ENCODE measurements around the gene STAT4.

STAT4 gene, protein sequence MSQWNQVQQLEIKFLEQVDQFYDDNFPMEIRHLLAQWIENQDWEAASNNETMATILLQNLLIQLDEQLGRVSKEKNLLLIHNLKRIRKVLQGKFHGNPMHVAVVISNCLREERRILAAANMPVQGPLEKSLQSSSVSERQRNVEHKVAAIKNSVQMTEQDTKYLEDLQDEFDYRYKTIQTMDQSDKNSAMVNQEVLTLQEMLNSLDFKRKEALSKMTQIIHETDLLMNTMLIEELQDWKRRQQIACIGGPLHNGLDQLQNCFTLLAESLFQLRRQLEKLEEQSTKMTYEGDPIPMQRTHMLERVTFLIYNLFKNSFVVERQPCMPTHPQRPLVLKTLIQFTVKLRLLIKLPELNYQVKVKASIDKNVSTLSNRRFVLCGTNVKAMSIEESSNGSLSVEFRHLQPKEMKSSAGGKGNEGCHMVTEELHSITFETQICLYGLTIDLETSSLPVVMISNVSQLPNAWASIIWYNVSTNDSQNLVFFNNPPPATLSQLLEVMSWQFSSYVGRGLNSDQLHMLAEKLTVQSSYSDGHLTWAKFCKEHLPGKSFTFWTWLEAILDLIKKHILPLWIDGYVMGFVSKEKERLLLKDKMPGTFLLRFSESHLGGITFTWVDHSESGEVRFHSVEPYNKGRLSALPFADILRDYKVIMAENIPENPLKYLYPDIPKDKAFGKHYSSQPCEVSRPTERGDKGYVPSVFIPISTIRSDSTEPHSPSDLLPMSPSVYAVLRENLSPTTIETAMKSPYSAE

DNA sequence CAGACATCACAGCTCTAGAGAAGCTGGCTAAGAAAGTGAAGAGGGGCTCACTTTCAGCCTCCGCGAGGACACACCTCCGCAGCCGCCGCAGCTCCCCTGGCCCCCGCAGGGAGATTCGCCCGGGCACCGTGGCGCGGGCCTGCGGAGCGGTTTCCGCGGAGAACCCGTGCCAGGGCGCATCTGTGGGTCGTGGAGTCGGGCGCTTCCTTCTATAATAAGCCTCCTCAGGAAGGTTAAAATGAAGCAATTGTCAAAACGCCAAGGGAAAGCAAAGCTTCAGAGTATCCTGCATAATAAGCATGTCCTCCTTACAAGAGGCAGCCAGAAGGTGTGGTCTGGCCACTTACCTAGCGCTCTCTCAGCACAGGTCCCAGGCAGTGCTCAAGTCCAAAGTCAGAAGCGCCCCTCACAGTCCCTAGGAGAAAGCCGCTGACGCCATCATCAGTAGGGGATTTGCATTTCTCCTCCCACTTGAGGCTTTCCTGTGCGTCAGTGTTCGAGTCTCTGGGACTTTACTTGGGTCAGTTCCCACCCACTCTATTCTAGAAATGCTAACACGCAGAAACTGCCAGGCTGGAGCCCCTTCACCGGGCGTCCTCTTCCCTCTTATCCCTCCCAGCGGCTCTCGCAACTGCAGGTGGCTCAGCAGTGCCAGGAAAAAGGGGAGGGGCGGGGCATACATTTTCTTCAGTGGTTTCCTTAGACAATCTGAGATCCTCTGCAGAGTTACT, at the start of gene STAT4:
STAT4 (minus strand) TSS at position 395 of the 731 bp plus-strand sequence. CDS start 2,791 bp downstream, outside the sequence.
- peak; percentile 55 for DNase-seq (ENCODE audit: low read depth)
- TF ChIP-seq, protein P1, sequence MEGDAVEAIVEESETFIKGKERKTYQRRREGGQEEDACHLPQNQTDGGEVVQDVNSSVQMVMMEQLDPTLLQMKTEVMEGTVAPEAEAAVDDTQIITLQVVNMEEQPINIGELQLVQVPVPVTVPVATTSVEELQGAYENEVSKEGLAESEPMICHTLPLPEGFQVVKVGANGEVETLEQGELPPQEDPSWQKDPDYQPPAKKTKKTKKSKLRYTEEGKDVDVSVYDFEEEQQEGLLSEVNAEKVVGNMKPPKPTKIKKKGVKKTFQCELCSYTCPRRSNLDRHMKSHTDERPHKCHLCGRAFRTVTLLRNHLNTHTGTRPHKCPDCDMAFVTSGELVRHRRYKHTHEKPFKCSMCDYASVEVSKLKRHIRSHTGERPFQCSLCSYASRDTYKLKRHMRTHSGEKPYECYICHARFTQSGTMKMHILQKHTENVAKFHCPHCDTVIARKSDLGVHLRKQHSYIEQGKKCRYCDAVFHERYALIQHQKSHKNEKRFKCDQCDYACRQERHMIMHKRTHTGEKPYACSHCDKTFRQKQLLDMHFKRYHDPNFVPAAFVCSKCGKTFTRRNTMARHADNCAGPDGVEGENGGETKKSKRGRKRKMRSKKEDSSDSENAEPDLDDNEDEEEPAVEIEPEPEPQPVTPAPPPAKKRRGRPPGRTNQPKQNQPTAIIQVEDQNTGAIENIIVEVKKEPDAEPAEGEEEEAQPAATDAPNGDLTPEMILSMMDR (conservative IDR thresholded peaks at IDR 0.05; ENCODE audit: low read depth, low read length), result no peak
- peak within 1 kb of the TSS; percentile 63 for H3K4me3 ChIP-seq (ENCODE audit: low read depth, low read length)

DNA sequence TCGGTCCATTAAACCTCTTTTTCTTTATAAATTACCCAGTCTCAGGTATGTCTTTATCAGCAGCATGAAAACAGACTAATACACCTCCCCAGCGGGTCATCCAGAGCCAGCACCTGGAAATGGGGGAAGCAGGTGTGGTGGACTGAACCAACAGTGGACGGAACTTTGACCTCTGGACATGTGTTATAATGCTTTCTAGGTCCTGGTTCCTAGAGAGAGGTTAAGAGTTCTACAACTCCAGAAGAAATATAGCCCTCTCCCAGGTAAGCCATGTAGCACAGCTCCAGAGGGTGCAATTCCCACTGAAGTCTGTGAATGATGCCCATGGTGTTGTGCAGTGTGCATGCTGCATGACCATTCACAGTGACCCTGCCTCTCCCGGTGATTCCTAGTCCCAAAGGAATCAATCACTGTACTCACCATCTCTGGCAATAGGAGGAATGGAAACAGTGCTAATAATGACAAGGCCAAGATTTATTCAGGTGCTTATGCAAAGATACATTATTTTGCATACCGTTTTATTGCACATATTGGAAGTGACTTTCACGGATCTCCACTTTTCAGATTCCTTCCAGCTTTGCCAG, 49.2 kb upstream of the STAT4 start:
- DNase-seq (ENCODE audit: low read depth), result no peak
- H3K4me3 ChIP-seq (ENCODE audit: low read depth, low read length), result no peak overlapping the region
- TF ChIP-seq, protein P1 (conservative IDR thresholded peaks at IDR 0.05; ENCODE audit: low read depth, low read length), result no peak

DNA sequence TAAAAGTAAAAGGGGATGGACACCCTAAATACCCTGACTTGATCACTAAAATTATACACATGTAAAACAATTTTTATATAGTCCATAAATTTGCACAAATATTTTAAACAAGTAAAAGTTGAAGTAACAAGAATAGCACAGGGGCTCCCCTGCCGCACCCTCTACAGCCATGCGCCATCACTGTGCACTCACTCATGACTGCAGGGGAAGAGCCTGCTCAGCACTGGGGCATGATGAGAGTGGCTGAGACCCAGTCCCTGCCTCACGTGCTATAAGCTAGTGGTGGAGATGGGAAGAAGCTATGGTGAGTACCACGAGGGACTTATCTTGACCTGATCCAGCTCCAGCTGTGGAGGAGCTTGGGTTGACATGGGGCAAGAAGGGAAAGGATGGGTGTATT, 47.5 kb upstream of the STAT4 start:
- DNase-seq (ENCODE audit: low read depth), result no peak
- no peak overlapping the region for H3K4me3 ChIP-seq (ENCODE audit: low read depth, low read length)
- TF ChIP-seq, protein P1 (conservative IDR thresholded peaks at IDR 0.05; ENCODE audit: low read depth, low read length), result no peak

DNA sequence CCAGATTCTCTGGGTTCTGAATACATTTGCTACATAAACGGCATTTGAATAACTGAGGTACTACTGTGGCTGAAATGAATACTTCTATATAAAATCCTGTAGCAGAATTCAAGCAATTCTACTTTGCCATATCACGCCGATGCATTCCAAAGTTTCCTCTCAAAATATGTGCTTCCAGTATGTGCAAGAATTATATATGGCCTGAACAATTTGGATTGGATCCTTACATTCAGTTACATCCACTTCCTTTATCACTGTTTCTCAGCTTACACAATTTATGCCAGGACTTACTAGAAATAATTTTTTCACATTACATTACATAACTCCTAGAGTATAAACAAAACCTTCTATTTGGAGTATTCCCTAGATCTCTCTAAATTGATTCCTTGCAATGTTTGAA, 46.3 kb upstream of the STAT4 start:
- no peak for DNase-seq (ENCODE audit: low read depth)
- TF ChIP-seq, protein P1 (conservative IDR thresholded peaks at IDR 0.05; ENCODE audit: low read depth, low read length), result no peak
- no peak overlapping the region for H3K4me3 ChIP-seq (ENCODE audit: low read depth, low read length)

DNA sequence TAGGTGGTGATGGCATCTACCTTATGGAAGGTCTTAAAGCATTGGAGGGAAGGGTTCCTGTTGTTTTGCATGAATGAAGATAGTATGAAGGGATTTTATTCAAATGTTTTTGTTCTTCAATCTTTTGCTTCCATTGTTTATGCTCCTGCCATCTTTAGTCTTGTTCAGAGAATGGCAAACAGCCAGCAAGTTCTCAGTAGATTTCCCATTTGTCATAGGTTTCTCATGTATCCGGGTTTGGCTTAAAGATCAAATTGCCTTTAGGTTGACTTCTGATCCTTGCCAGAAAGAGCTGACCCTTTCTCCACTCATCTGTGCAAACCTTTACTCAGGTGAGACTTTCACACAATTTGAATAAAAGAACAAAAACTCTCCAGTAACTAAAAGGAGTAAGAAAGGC, 44.2 kb upstream of the STAT4 start:
- no peak overlapping the region for H3K4me3 ChIP-seq (ENCODE audit: low read depth, low read length)
- TF ChIP-seq, protein P1 (conservative IDR thresholded peaks at IDR 0.05; ENCODE audit: low read depth, low read length), result no peak

DNA sequence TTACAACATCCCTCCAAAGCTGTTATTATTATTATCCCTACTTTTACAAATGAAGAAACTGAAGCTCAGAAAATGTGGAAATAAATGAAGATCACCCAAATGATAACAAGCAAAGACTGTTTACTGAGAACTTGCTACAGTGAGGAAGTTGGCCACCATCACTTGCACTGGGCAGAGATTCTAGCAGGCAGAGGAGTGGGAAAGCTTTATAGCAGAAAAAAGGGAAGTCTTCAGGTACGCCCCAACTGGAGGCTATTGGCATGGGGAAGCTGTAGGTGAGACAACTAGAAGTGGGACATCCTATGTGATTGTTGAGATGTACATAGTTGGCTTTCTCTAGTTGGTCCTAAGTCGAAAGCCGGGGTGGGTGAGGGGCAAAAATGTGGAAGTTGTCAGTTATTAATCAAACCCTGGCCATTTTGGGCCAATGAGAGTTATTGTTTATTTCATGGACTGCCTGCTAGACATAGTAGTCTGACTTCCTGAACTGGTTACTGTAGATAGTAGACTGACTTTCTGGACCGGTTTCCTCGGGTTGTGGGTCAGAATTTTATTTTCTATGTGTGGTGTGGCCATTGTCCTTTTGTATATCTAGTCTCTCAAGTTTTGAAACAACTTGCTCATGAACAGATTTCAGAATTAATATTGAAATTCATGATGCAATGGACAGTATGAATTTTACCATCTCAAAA, 40.2 kb upstream of the STAT4 start:
- H3K4me3 ChIP-seq (ENCODE audit: low read depth, low read length), result no peak overlapping the region
- TF ChIP-seq, protein P1 (conservative IDR thresholded peaks at IDR 0.05; ENCODE audit: low read depth, low read length), result no peak
- no peak for DNase-seq (ENCODE audit: low read depth)

More for the DNA sequence above, 44.2 kb upstream of the STAT4 start:
- DNase-seq (ENCODE audit: low read depth), result peak; percentile 38
